Measurements from ENCODE around the gene SLC6A12.

DNA sequence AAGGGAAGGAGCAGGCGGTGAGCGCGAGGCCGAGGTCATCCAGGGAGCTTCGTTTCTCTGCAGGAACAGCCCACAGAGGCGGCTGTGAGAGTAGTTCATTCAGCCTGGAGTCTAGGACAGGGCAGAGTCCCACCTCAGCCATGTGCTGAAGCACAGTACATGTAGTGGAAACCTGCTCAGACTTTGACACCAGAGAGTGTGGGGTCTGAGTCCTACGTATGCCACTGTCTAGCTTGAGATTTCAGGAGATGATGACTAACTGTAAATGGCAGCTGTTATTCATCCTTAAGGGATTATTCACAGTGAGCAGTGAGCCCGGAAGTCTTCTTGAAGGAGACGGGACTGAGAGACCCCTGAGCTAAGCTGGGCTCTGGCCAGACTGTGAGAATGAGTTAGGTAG, 49.6 kb upstream of the SLC6A12 start:
- TF ChIP-seq PCBP2 (IDR thresholded peaks at IDR 0.05; ENCODE audit: low read depth, low read length, poor library complexity, severe bottlenecking) (no peak), RBM15 (IDR thresholded peaks at IDR 0.05; ENCODE audit: insufficient read depth, low read length) (no peak), FOXM1 (IDR thresholded peaks at IDR 0.05; ENCODE audit: low read depth) (no peak), FOXM1 (CRISPR knock-in tag; IDR thresholded peaks at IDR 0.05; ENCODE audit: low read depth) (no peak), POLR2A (conservative IDR thresholded peaks at IDR 0.05) (no peak)
